ENCODE results near the gene KIF18B. TPM values are rescaled to one million over a fixed set of nuclear protein-coding genes. Genes with fewer than 3 reads are reported as not detected.

KIF18B gene
- total and polyA plus RNA-seq, 2 of the 13 experiments (the other 11 are each of a cell fraction or from before 2014, with no cell fraction given): 15.2 to 15.3 TPM

GRCh38 chr17:44922136-44922535, 25.4 kb downstream of the KIF18B start:
- Histone ChIP-seq H3K4me2 (ENCODE audit: low read depth, low read length) (no peak overlapping the region), H3K9me3 (ENCODE audit: low read length) (no peaks in the 10 kb centered on the region), H3K9ac (ENCODE audit: insufficient read depth, low read depth, low read length) (no peak overlapping the region), H3K27ac (ENCODE audit: extremely low read length, insufficient read depth, low read length) (no peak overlapping the region), H4K20me1 (ENCODE audit: insufficient read depth, low read length) (no peaks in the 10 kb centered on the region), H3K4me3 (replicated peaks in 1 of 3; ENCODE audit: insufficient read depth in 1 of 3, low read depth in 2 of 3, low read length in 3 of 3) (no peak overlapping the region), H3K4me1 (ENCODE audit: insufficient read depth, low read length) (peaks cover 10% of the 10 kb centered on the region), H2AFZ (ENCODE audit: low read length) (no peak overlapping the region), H3K79me2 (ENCODE audit: insufficient read depth, low read length) (no peaks in the 10 kb centered on the region), H3K36me3 (replicated peaks in 1 of 2; ENCODE audit: control insufficient read depth in 1 of 2, insufficient read depth in 2 of 2, low read length in 2 of 2) (peaks cover 8 to 15% of the 10 kb centered on the region in 2 experiments; a peak in 4 of 5 replicates), H3K27me3 (ENCODE audit: control insufficient read depth in 1 of 2, insufficient read depth in 2 of 2, low read length in 2 of 2) (peaks cover 9 to 30% of the 10 kb centered on the region in 2 experiments; a peak in 4 of 5 replicates)
- 34% methylated on average over 6 of the region's 6 CpGs for WGBS (ENCODE audit: low lambda C conversion rate)
- DNase-seq (ENCODE audit: low spot score) (no peak), FAIRE-seq (no peak), ATAC-seq (no peak)
- no TSS peak for BruUV-seq (replicated peaks)
- ChIA-PET CTCF (ENCODE audit: low intra/inter-chr PET ratio, low total read pairs) (interaction anchor here (1.4 to 2.8 kb wide), 2 partner anchors 95 to 100 kb away, joined by 5 to 24 read pairs; no protein-coding TSS in a partner anchor), POLR2A (no interaction called here)
- intact Hi-C loops (cut with micrococcal nuclease; ENCODE audit: unreplicated experiment) (no loop called here), in situ Hi-C loops (cut with HindIII; ENCODE audit: extremely low pct_ligation_motif_present, low pct_unique_long_range_greater_than_20kb) (loop anchor here (5.0 to 10.0 kb wide), 3 partner anchors 40 to 183 kb away; no protein-coding TSS in a partner anchor)
- TF ChIP-seq SALL2 (CRISPR knock-in tag; IDR thresholded peaks at IDR 0.05) (no peak), ZNF335 (CRISPR knock-in tag; IDR thresholded peaks at IDR 0.05) (no peak), ZNF280D (CRISPR knock-in tag; IDR thresholded peaks at IDR 0.05) (no peak), ZBED4 (CRISPR knock-in tag; IDR thresholded peaks at IDR 0.05; ENCODE audit: borderline replicate concordance) (no peak), HES4 (CRISPR knock-in tag; IDR thresholded peaks at IDR 0.05; ENCODE audit: borderline replicate concordance) (no peak), ZBTB4 (CRISPR knock-in tag; IDR thresholded peaks at IDR 0.05; ENCODE audit: borderline replicate concordance) (no peak), NR1H2 (CRISPR knock-in tag; IDR thresholded peaks at IDR 0.05; ENCODE audit: borderline replicate concordance, low read depth) (no peak)
